PFSK-1 (cell line): ENCODE data around the gene ECEL1.

Source experiments
- REST ChIP-seq, 2 experiments: IDR thresholded peaks; 2 replicates each; pipeline versions ENCODE4 v1.6.1 to v1.8.0; 2011 to 2012; ENCODE audit warnings: low read depth in 2 of 2, low read length in 2 of 2, control low read depth in 1 of 2, inconsistent platforms in 1 of 2, mild to moderate bottlenecking in 1 of 2, moderate library complexity in 1 of 2; ENCODE audit not compliant: insufficient read depth in 1 of 2
- TAF1 ChIP-seq: IDR thresholded peaks from 2 replicates; pipeline ENCODE4 v1.6.1; 2012; ENCODE audit warnings: low read length, control low read depth, borderline replicate concordance; ENCODE audit not compliant: insufficient read depth

- TF ChIP-seq REST (IDR thresholded peaks at IDR 0.05; ENCODE audit: insufficient read depth in 1 of 2, low read depth in 2 of 2, low read length in 2 of 2), result no peak
- TF ChIP-seq TAF1, result no peak
Observed at GRCh38 chr2:232434563-232435374, 52.9 kb downstream of the ECEL1 start.
